ENCODE data around the gene CCR5.
"Not testable (repeated sequence)": the region's sequence is repeated elsewhere in the genome, so short reads cannot be mapped to it uniquely, and the experiment has no call there.

The CCR5 gene

GRCh38 chr3:46400000-46400734, 29.4 kb downstream of the CCR5 start:
- Histone ChIP-seq H3K36me3 (replicated peaks in 1 of 2; ENCODE audit: control insufficient read depth in 2 of 2, insufficient read depth in 2 of 2, low read length in 2 of 2) (no peaks in the 10 kb centered on the region), H2BK120ac (ENCODE audit: low read depth, low read length) (no peak overlapping the region), H3K9me3 (replicated peaks in 1 of 2; ENCODE audit: control insufficient read depth in 2 of 2, insufficient read depth in 1 of 2, low read depth in 1 of 2, low read length in 2 of 2) (no peaks in the 10 kb centered on the region), H3K27ac (replicated peaks; ENCODE audit: low read length) (no peak overlapping the region), H3K18ac (ENCODE audit: low read length) (no peak overlapping the region), H3K27me3 (ENCODE audit: control insufficient read depth in 3 of 3, insufficient read depth in 3 of 3, low read depth in 1 of 3, low read length in 3 of 3) (no peaks in the 10 kb centered on the region), H3K4me2 (ENCODE audit: insufficient read depth, low read length, poor library complexity, severe bottlenecking) (no peak overlapping the region), H3K14ac (ENCODE audit: low read length) (no peak overlapping the region), H2BK12ac (ENCODE audit: low read length) (no peak overlapping the region), H2AK5ac (ENCODE audit: low read depth, low read length) (no peak overlapping the region), H3K4me3 (ENCODE audit: low read length in 2 of 2) (no peak overlapping the region), H2AFZ (ENCODE audit: low read length) (no peak overlapping the region), H4K91ac (ENCODE audit: low read depth, low read length, poor library complexity) (no peak overlapping the region), H4K8ac (ENCODE audit: low read depth, low read length) (no peak overlapping the region), H3K4ac (ENCODE audit: low read length) (no peak overlapping the region), H3K23ac (ENCODE audit: low read depth, low read length, poor library complexity) (no peak overlapping the region), H3K9ac (ENCODE audit: low read depth, low read length, poor library complexity) (no peak overlapping the region), H3K79me1 (ENCODE audit: low read depth, low read length) (no peaks in the 10 kb centered on the region), H2BK5ac (ENCODE audit: low read length) (no peak overlapping the region), H2BK15ac (ENCODE audit: low read length) (no peak overlapping the region), H3K4me1 (ENCODE audit: control insufficient read depth in 2 of 2, insufficient read depth in 1 of 2, low read depth in 1 of 2, low read length in 2 of 2) (no peaks in the 10 kb centered on the region)
- no CpG with 5 or more reads among the region's 8 CpGs for WGBS, 2 donors (ENCODE audit: extremely low coverage in 2 of 2, insufficient read length in 2 of 2, insufficient replicate concordance in 1 of 2)
- DNase-seq (ENCODE audit: low spot score) = no peak

DNA sequence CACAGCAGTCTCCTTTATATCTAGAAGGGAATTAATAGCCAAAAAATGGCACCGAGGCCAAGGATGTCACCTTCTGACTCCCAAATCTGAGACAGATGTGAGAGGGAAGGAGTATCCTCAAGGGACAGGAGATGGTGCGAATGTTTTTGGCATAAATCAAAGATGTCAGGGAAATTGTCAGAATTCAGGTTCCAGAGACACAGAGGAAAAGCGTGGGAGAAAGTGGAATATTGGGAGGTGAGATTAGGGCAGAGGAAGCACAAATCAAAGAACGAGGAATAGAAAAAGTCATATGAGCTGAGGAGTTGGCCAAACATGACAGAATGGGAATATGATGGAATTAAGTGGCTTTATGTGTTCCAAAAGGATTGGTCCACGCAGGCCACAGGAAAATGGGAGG, 30.1 kb downstream of the CCR5 start:
- H2BK5ac ChIP-seq (ENCODE audit: low read length) = no peak overlapping the region
- no peak overlapping the region for H3K23ac ChIP-seq (ENCODE audit: low read depth, low read length, poor library complexity)
- peaks cover 0 to 3% of the 10 kb centered on the region in 2 donors for H3K4me1 ChIP-seq (ENCODE audit: control insufficient read depth in 2 of 2, insufficient read depth in 1 of 2, low read depth in 1 of 2, low read length in 2 of 2)
- H4K8ac ChIP-seq (ENCODE audit: low read depth, low read length) = no peak overlapping the region
- no peaks in the 10 kb centered on the region for H3K27me3 ChIP-seq (ENCODE audit: control insufficient read depth in 3 of 3, insufficient read depth in 3 of 3, low read depth in 1 of 3, low read length in 3 of 3)
- no peak overlapping the region for H3K4ac ChIP-seq (ENCODE audit: low read length)
- no peak overlapping the region for H3K18ac ChIP-seq (ENCODE audit: low read length)
- H2BK15ac ChIP-seq (ENCODE audit: low read length) = no peak overlapping the region
- H2BK12ac ChIP-seq (ENCODE audit: low read length) = no peak overlapping the region
- H2AK5ac ChIP-seq (ENCODE audit: low read depth, low read length) = no peak overlapping the region
- H3K79me1 ChIP-seq (ENCODE audit: low read depth, low read length) = no peaks in the 10 kb centered on the region
- H2AFZ ChIP-seq (ENCODE audit: low read length) = no peak overlapping the region
- H3K9ac ChIP-seq (ENCODE audit: low read depth, low read length, poor library complexity) = no peak overlapping the region
- no peaks in the 10 kb centered on the region for H3K9me3 ChIP-seq (replicated peaks in 1 of 2; ENCODE audit: control insufficient read depth in 2 of 2, insufficient read depth in 1 of 2, low read depth in 1 of 2, low read length in 2 of 2)
- no peak overlapping the region for H3K27ac ChIP-seq (replicated peaks; ENCODE audit: low read length)
- no CpG with 5 or more reads among the region's 5 CpGs for WGBS, 2 donors (ENCODE audit: extremely low coverage in 2 of 2, insufficient read length in 2 of 2, insufficient replicate concordance in 1 of 2)
- H2BK120ac ChIP-seq (ENCODE audit: low read depth, low read length) = no peak overlapping the region
- no peak overlapping the region for H4K91ac ChIP-seq (ENCODE audit: low read depth, low read length, poor library complexity)
- no peak overlapping the region for H3K14ac ChIP-seq (ENCODE audit: low read length)
- H3K4me2 ChIP-seq (ENCODE audit: insufficient read depth, low read length, poor library complexity, severe bottlenecking) = no peak overlapping the region
- no peak for DNase-seq (ENCODE audit: low spot score)
- H3K4me3 ChIP-seq (ENCODE audit: low read length in 2 of 2) = no peak overlapping the region
- no peaks in the 10 kb centered on the region for H3K36me3 ChIP-seq (replicated peaks in 1 of 2; ENCODE audit: control insufficient read depth in 2 of 2, insufficient read depth in 2 of 2, low read length in 2 of 2)

- H3K9me3 ChIP-seq (replicated peaks in 1 of 2; ENCODE audit: control insufficient read depth in 2 of 2, insufficient read depth in 1 of 2, low read depth in 1 of 2, low read length in 2 of 2) = no peaks in the 10 kb centered on the region
- no peak overlapping the region for H2AK5ac ChIP-seq (ENCODE audit: low read depth, low read length)
- H2BK12ac ChIP-seq (ENCODE audit: low read length) = no peak overlapping the region
- H3K36me3 ChIP-seq (replicated peaks in 1 of 2; ENCODE audit: control insufficient read depth in 2 of 2, insufficient read depth in 2 of 2, low read length in 2 of 2) = no peaks in the 10 kb centered on the region
- H2BK5ac ChIP-seq (ENCODE audit: low read length) = no peak overlapping the region
- no peak overlapping the region for H3K14ac ChIP-seq (ENCODE audit: low read length)
- no peak overlapping the region for H3K27ac ChIP-seq (replicated peaks; ENCODE audit: low read length)
- H2BK15ac ChIP-seq (ENCODE audit: low read length) = no peak overlapping the region
- no peak overlapping the region for H3K4me2 ChIP-seq (ENCODE audit: insufficient read depth, low read length, poor library complexity, severe bottlenecking)
- H3K9ac ChIP-seq (ENCODE audit: low read depth, low read length, poor library complexity) = no peak overlapping the region
- no peak overlapping the region for H3K23ac ChIP-seq (ENCODE audit: low read depth, low read length, poor library complexity)
- no peaks in the 10 kb centered on the region for H3K79me1 ChIP-seq (ENCODE audit: low read depth, low read length)
- no peak overlapping the region for H3K18ac ChIP-seq (ENCODE audit: low read length)
- WGBS, 2 donors (ENCODE audit: extremely low coverage in 2 of 2, insufficient read length in 2 of 2, insufficient replicate concordance in 1 of 2) = no CpG with 5 or more reads among the region's 2 CpGs
- no peak overlapping the region for H2BK120ac ChIP-seq (ENCODE audit: low read depth, low read length)
- DNase-seq (ENCODE audit: low spot score) = no peak
- H3K4me1 ChIP-seq (ENCODE audit: control insufficient read depth in 2 of 2, insufficient read depth in 1 of 2, low read depth in 1 of 2, low read length in 2 of 2) = peaks cover 0 to 3% of the 10 kb centered on the region in 2 donors
- H2AFZ ChIP-seq (ENCODE audit: low read length) = no peak overlapping the region
- no peak overlapping the region for H4K8ac ChIP-seq (ENCODE audit: low read depth, low read length)
- H4K91ac ChIP-seq (ENCODE audit: low read depth, low read length, poor library complexity) = no peak overlapping the region
- H3K4me3 ChIP-seq (ENCODE audit: low read length in 2 of 2) = no peak overlapping the region
- no peak overlapping the region for H3K4ac ChIP-seq (ENCODE audit: low read length)
- no peaks in the 10 kb centered on the region for H3K27me3 ChIP-seq (ENCODE audit: control insufficient read depth in 3 of 3, insufficient read depth in 3 of 3, low read depth in 1 of 3, low read length in 3 of 3)
Observed at GRCh38 chr3:46401579-46401978, 30.8 kb downstream of the CCR5 start.

GRCh38 chr3:46402902-46403301, 32.2 kb downstream of the CCR5 start:
- H3K23ac ChIP-seq (ENCODE audit: low read depth, low read length, poor library complexity); H3K27me3 ChIP-seq (ENCODE audit: control insufficient read depth in 3 of 3, insufficient read depth in 3 of 3, low read depth in 1 of 3, low read length in 3 of 3); H2AFZ ChIP-seq (ENCODE audit: low read length); H3K9ac ChIP-seq (ENCODE audit: low read depth, low read length, poor library complexity); H4K91ac ChIP-seq (ENCODE audit: low read depth, low read length, poor library complexity); H4K8ac ChIP-seq (ENCODE audit: low read depth, low read length); H3K4ac ChIP-seq (ENCODE audit: low read length); H2BK120ac ChIP-seq (ENCODE audit: low read depth, low read length); H3K4me3 ChIP-seq (ENCODE audit: low read length in 2 of 2); H3K4me1 ChIP-seq (ENCODE audit: control insufficient read depth in 2 of 2, insufficient read depth in 1 of 2, low read depth in 1 of 2, low read length in 2 of 2); DNase-seq (ENCODE audit: low spot score); H2AK5ac ChIP-seq (ENCODE audit: low read depth, low read length); H3K4me2 ChIP-seq (ENCODE audit: insufficient read depth, low read length, poor library complexity, severe bottlenecking); H3K9me3 ChIP-seq (replicated peaks in 1 of 2; ENCODE audit: control insufficient read depth in 2 of 2, insufficient read depth in 1 of 2, low read depth in 1 of 2, low read length in 2 of 2); H3K27ac ChIP-seq (replicated peaks; ENCODE audit: low read length); H2BK15ac ChIP-seq (ENCODE audit: low read length); H2BK5ac ChIP-seq (ENCODE audit: low read length); H3K79me1 ChIP-seq (ENCODE audit: low read depth, low read length); H2BK12ac ChIP-seq (ENCODE audit: low read length); H3K18ac ChIP-seq (ENCODE audit: low read length); H3K14ac ChIP-seq (ENCODE audit: low read length); H3K36me3 ChIP-seq (replicated peaks in 1 of 2; ENCODE audit: control insufficient read depth in 2 of 2, insufficient read depth in 2 of 2, low read length in 2 of 2): not testable (repeated sequence)
- no CpG with 5 or more reads among the region's 4 CpGs for WGBS, 2 donors (ENCODE audit: extremely low coverage in 2 of 2, insufficient read length in 2 of 2, insufficient replicate concordance in 1 of 2)

Data from neuronal stem cell (in vitro differentiated cells).